Middle frontal gyrus (tissue), 1 donor: ENCODE measurements around the gene TMIE.
"Not testable (repeated sequence)": the region's sequence is repeated elsewhere in the genome, so short reads cannot be mapped to it uniquely, and the experiment has no call there.

Source experiments
- DNase-seq: peaks from one replicate; pipeline ENCODE4 v3.0.0-alpha.2; 2015; ENCODE audit warnings: low spot score; ENCODE audit errors: extremely low spot score

TMIE gene

GRCh38 chr3:46685446-46685845, 15.7 kb upstream of the TMIE start:
- DNase-seq = no peak

- no peak for DNase-seq
Measured at GRCh38 chr3:46690798-46691197, 10.4 kb upstream of the TMIE start.

- no peak for DNase-seq
Measured at GRCh38 chr3:46692566-46692990, 8.6 kb upstream of the TMIE start.

GRCh38 chr3:46693038-46693891, 7.9 kb upstream of the TMIE start, which contains the start of gene ALS2CL:
Gene ALS2CL, minus strand, starts transcription at chr3:46693679. Its CDS starts 4,239 bp downstream, at chr3:46689440.
- no peak for DNase-seq

GRCh38 chr3:46693892-46694226, 7.3 kb upstream of the TMIE start:
- DNase-seq = no peak

GRCh38 chr3:46694520-46694919, 6.7 kb upstream of the TMIE start:
- no peak for DNase-seq

GRCh38 chr3:46695177-46695961, 5.8 kb upstream of the TMIE start:
- no peak for DNase-seq

- no peak for DNase-seq
Measured at GRCh38 chr3:46695962-46696894, 5.0 kb upstream of the TMIE start.

GRCh38 chr3:46699676-46700523, 1.3 kb upstream of the TMIE start:
- no peak for DNase-seq

GRCh38 chr3:46700772-46701171, 420 bp upstream of the TMIE start:
- no peak for DNase-seq

GRCh38 chr3:46702246-46703012, 1.2 kb downstream of the TMIE start:
- DNase-seq = no peak

GRCh38 chr3:46703013-46703520, 1.9 kb downstream of the TMIE start:
- no peak for DNase-seq

- not testable (repeated sequence) for DNase-seq
Measured at GRCh38 chr3:46704346-46704745, 3.2 kb downstream of the TMIE start.

- peak; percentile 55 for DNase-seq
Measured at GRCh38 chr3:46705022-46705530, 3.9 kb downstream of the TMIE start.

GRCh38 chr3:46705751-46706552, 4.8 kb downstream of the TMIE start:
- DNase-seq = no peak

- DNase-seq = no peak
Measured at GRCh38 chr3:46706771-46707582, 5.8 kb downstream of the TMIE start.

- no peak for DNase-seq
Measured at GRCh38 chr3:46707601-46708011, 6.4 kb downstream of the TMIE start.
